K562 (cell line): ENCODE data around the gene ARMH4. TPM values are rescaled to one million over a fixed set of nuclear protein-coding genes. Genes with fewer than 3 reads are reported as not detected.

Experiments used
- ATAC-seq: fragments of 200-7000 bp; cut with Tn5 transposase; 3 replicates; pipeline ENCODE4 v1.9.1; 2020; ENCODE audit warnings: moderate library complexity
- BruUV-seq: library from RNA; stranded (reverse); fragments of 400-500 nt; replicated peaks from 2 replicates; lab custom pipeline; 2021; lab: Mats Ljungman, UMichigan
- CTCF ChIA-PET: fragments of 300-600 bp; formaldehyde crosslinking; extraction: SDS; loops from one replicate; lab custom pipeline; 2021; ENCODE audit warnings: low intra/inter-chr PET ratio; lab: Yijun Ruan, JAX
- POLR2A ChIA-PET: fragments of 300-600, 350-650 bp; sonication (Branson Sonifier 250); formaldehyde crosslinking; extraction: SDS; loops from one replicate; lab custom pipeline; 2021; ENCODE audit warnings: antibody characterized with exemption, inconsistent platforms; lab: Yijun Ruan, JAX
- DNase-seq, 4 experiments: peaks; one replicate each; pipeline versions ENCODE4 v3.0.0 to v3.0.0-alpha.2; 2011 to 2018; ENCODE audit warnings: low spot score in 3 of 4, mixed read lengths in 3 of 4; ENCODE audit errors: extremely low read depth in 1 of 4
- FAIRE-seq: peaks from 2 replicates; lab custom pipeline; 2011; peaks lifted over from hg19 to GRCh38; lab: Jason Lieb, UNC
- H2AFZ ChIP-seq: 2 replicates; pipeline ENCODE4 v1.6.0; 2011; ENCODE audit warnings: low read depth, low read length, control low read depth, inconsistent platforms
- H3K27ac ChIP-seq: fragments of 200-600 bp; 3 replicates; pipeline ENCODE4 v1.8.0; 2011; ENCODE audit warnings: low read depth, mild to moderate bottlenecking, control low read depth, inconsistent platforms, low read length, moderate library complexity, mixed read lengths; ENCODE audit errors: extremely low read depth
- H3K27me3 ChIP-seq, 2 experiments: fragments of 300-600 bp in 1 of 2; 2 replicates in 1 of 2; 3 replicates in 1 of 2; pipeline versions ENCODE4 v1.6.0 to v1.8.0; 2011; ENCODE audit warnings: inconsistent platforms in 2 of 2, low read length in 2 of 2, mild to moderate bottlenecking in 1 of 2, mixed read lengths in 1 of 2, moderate library complexity in 1 of 2; ENCODE audit not compliant: control insufficient read depth in 2 of 2, insufficient read depth in 2 of 2
- H3K36me3 ChIP-seq: fragments of 300-600 bp; 3 replicates; pipeline ENCODE4 v1.8.0; 2011; ENCODE audit warnings: mild to moderate bottlenecking, low read length, inconsistent platforms; ENCODE audit not compliant: control insufficient read depth, insufficient read depth
- H3K4me1 ChIP-seq, 2 experiments: fragments of 200-600 bp in 1 of 2; replicated peaks in 1 of 2; 2 replicates in 1 of 2; 3 replicates in 1 of 2; pipeline versions ENCODE4 v1.5.1 to v1.8.0; 2011; ENCODE audit warnings: inconsistent platforms in 2 of 2, low read length in 2 of 2, mild to moderate bottlenecking in 1 of 2, mixed read lengths in 1 of 2, moderate library complexity in 1 of 2; ENCODE audit not compliant: control insufficient read depth in 2 of 2, insufficient read depth in 2 of 2
- H3K4me2 ChIP-seq: 2 replicates; pipeline ENCODE4 v1.6.1; 2011; ENCODE audit warnings: low read length, control low read depth, inconsistent platforms, mixed read lengths; ENCODE audit not compliant: insufficient read depth
- H3K4me3 ChIP-seq: fragments of 200-600 bp; sonication (generic), shearing (Covaris generic); 2 replicates; pipeline ENCODE4 v1.5.1; 2016; ENCODE audit warnings: control low read depth, inconsistent platforms
- H3K79me2 ChIP-seq: fragments of 200-600 bp; 3 replicates; pipeline ENCODE4 v1.8.0; 2011; ENCODE audit warnings: low read length, inconsistent platforms; ENCODE audit not compliant: control insufficient read depth, insufficient read depth
- H3K9ac ChIP-seq, 2 experiments: 2 replicates each; pipeline versions ENCODE4 v1.6.0 to v1.6.1; 2011; ENCODE audit warnings: low read depth in 2 of 2, low read length in 2 of 2, control low read depth in 1 of 2, inconsistent platforms in 1 of 2, mild to moderate bottlenecking in 1 of 2, mixed read lengths in 1 of 2; ENCODE audit not compliant: insufficient read depth in 1 of 2
- H3K9me1 ChIP-seq: one replicate; pipeline ENCODE4 v1.6.0; 2011; ENCODE audit warnings: inconsistent platforms, mild to moderate bottlenecking, low read length, moderate library complexity; ENCODE audit not compliant: control insufficient read depth, insufficient read depth
- H3K9me3 ChIP-seq: replicated peaks from 2 replicates; pipeline ENCODE4 v1.5.1; 2011; ENCODE audit warnings: low read depth, low read length, inconsistent platforms; ENCODE audit not compliant: control insufficient read depth, insufficient read depth
- H4K20me1 ChIP-seq: replicated peaks from 2 replicates; pipeline ENCODE4 v1.6.1; 2011; ENCODE audit warnings: low read length, inconsistent platforms, mixed read lengths; ENCODE audit not compliant: control insufficient read depth, insufficient read depth
- CSDE1 ChIP-seq, 2 experiments: fragments of 450-650 bp; IDR thresholded peaks; 2 replicates each; pipeline ENCODE4 v1.6.1; 2016; ENCODE audit warnings: mild to moderate bottlenecking in 1 of 2
- KLF10 ChIP-seq: fragments of 250-450 bp; sonication (Bioruptor Pico); IDR thresholded peaks from 2 replicates; pipeline ENCODE4 v1.6.1; 2021; ENCODE audit warnings: matching md5 sums
- SAFB ChIP-seq: fragments of 200-400 bp; formaldehyde crosslinking; IDR thresholded peaks from 2 replicates; pipeline ENCODE4 v1.6.1; 2017; ENCODE audit warnings: low read depth, low read length, borderline replicate concordance
- TAF9B ChIP-seq: fragments of 450-650 bp; IDR thresholded peaks from 2 replicates; pipeline ENCODE4 v1.6.1; 2018; ENCODE audit warnings: mild to moderate bottlenecking; ENCODE audit not compliant: partially characterized antibody
- TCFL5 ChIP-seq: fragments of 250-450 bp; sonication (Bioruptor Pico); conservative IDR thresholded peaks from 2 replicates; pipeline ENCODE4 v1.6.1; 2021; ENCODE audit warnings: mild to moderate bottlenecking, moderate library complexity, matching md5 sums
- ZMIZ1 ChIP-seq, 2 experiments: fragments of 150-350 bp in 1 of 2; IDR thresholded peaks; 2 replicates each; pipeline ENCODE4 v1.6.1; 2012 to 2016; ENCODE audit warnings: low read depth in 2 of 2, low read length in 2 of 2, mild to moderate bottlenecking in 1 of 2, moderate library complexity in 1 of 2
- ZNF318 ChIP-seq, 2 experiments: fragments of 450-650 bp; IDR thresholded peaks; 2 replicates each; pipeline ENCODE4 v1.6.1; 2016; ENCODE audit warnings: mild to moderate bottlenecking in 2 of 2, borderline replicate concordance in 1 of 2, low read depth in 1 of 2, moderate library complexity in 1 of 2
- WGBS: fragments of 100-300 bp; shearing (Covaris generic); methylation state at CpG from one replicate; pipeline ENCODE4 v1.1.6; 2016; ENCODE audit warnings: low coverage, mixed read lengths; ENCODE audit not compliant: insufficient coverage; ENCODE audit errors: missing lambda C conversion rate; 5-methylcytosine and 5-hydroxymethylcytosine counted together
- in situ Hi-C: fragments of 300-500 bp; cut with MboI; formaldehyde crosslinking; loops from 4 replicates; pipeline ENCODE4 v1.15.0; 2018; ENCODE audit warnings: inconsistent platforms, mixed read lengths
- intact Hi-C: fragments of 100-400 bp; cut with micrococcal nuclease; formaldehyde crosslinking; loops from 2 replicates; pipeline ENCODE4 v1.14.2; 2022
- polyA plus RNA-seq, 8 experiments: library from polyadenylated mRNA; depleted of rRNA in 4 of 8; stranded (reverse) in 5 of 8; unstranded in 3 of 8; fragments of >200 nt; fragmentation: Nextera tagmentation in 2 of 8; fragmentation: Illumina TruSeq in 1 of 8; extraction: Ambion mirVana in 2 of 8; extraction: Trizol in 1 of 8; gene quantifications; 2 replicates each; pipeline versions ENCODE4 v1.2.1 to v1.2.3, GENCODE V29; 2011 to 2014; ENCODE audit warnings: inconsistent platforms in 1 of 8, missing spikeins in 1 of 8
- total RNA-seq, 7 experiments: library from RNA; depleted of rRNA in 6 of 7; stranded (reverse); fragments of >200 nt in 6 of 7; fragmentation: Illumina TruSeq in 2 of 7; extraction: Trizol in 2 of 7; gene quantifications; 2 replicates each; pipeline versions ENCODE4 v1.2.1 to v1.2.3, GENCODE V29; 2011 to 2021; ENCODE audit warnings: low replicate concordance in 1 of 7

ARMH4 gene
- total and polyA plus RNA-seq, 9 of the 15 experiments (the other 6 are each of a cell fraction or from before 2014, with no cell fraction given) = 0.06 to 0.98 (median 0.07) TPM; not detected in 2

GRCh38 chr14:57960946-57961785 lies 190.8 kb downstream of the ARMH4 start:
- no peaks in the 10 kb centered on the region for H3K36me3 ChIP-seq
- no peaks in the 10 kb centered on the region for H3K79me2 ChIP-seq
- no peak overlapping the region for H3K9ac ChIP-seq
- intact Hi-C loops (no loop called here), in situ Hi-C loops (no loop called here)
- H2AFZ ChIP-seq = no peak overlapping the region
- H3K4me2 ChIP-seq = no peak overlapping the region
- 1% methylated on average over 16 of the region's 16 CpGs for WGBS
- no peaks in the 10 kb centered on the region for H3K9me1 ChIP-seq
- BruUV-seq = no TSS peak
- POLR2A ChIA-PET = interaction anchor here (0.6 kb wide), 1 partner anchor 499 kb away, joined by 3 read pairs; no protein-coding TSS in a partner anchor
- no peaks in the 10 kb centered on the region for H3K4me1 ChIP-seq
- H3K27ac ChIP-seq = no peak overlapping the region
- no peak for DNase-seq
- H4K20me1 ChIP-seq = no peaks in the 10 kb centered on the region; the same call in 1 of the 2 replicates
- no peak for ATAC-seq
- H3K9me3 ChIP-seq = no peaks in the 10 kb centered on the region
- no peaks in the 10 kb centered on the region for H3K27me3 ChIP-seq
- H3K4me3 ChIP-seq = no peak overlapping the region
- CTCF ChIA-PET = no interaction called here
- FAIRE-seq = no peak
- TF ChIP-seq ZMIZ1 (IDR thresholded peaks at IDR 0.05; ENCODE audit: low read depth in 2 of 2, low read length in 2 of 2) (no peak), CSDE1 (IDR thresholded peaks at IDR 0.05) (no peak), TAF9B (no peak), TCFL5 (CRISPR knock-in tag) (no peak), KLF10 (CRISPR knock-in tag) (no peak), ZNF318 (IDR thresholded peaks at IDR 0.05; ENCODE audit: borderline replicate concordance in 1 of 2, low read depth in 1 of 2) (no peak), SAFB (no peak)
